H9 (cell line): ENCODE data around the gene TSC22D3. TPM values are rescaled to one million over a fixed set of nuclear protein-coding genes. Genes with fewer than 3 reads are reported as not detected.

Experiments
- DNase-seq: peaks from one replicate; pipeline ENCODE4 v3.0.0-alpha.2; 2017
- H2AFZ ChIP-seq: one replicate; pipeline ENCODE4 v1.6.1; 2013; ENCODE audit warnings: mild to moderate bottlenecking, low read length, control low read depth, moderate library complexity
- H2AK5ac ChIP-seq: 2 replicates; pipeline ENCODE4 v1.6.1; 2013; ENCODE audit warnings: low read length, control low read depth, mixed read lengths; ENCODE audit not compliant: insufficient read length
- H2BK120ac ChIP-seq: one replicate; pipeline ENCODE4 v1.6.1; 2013; ENCODE audit warnings: low read depth, mild to moderate bottlenecking, low read length, control low read depth, inconsistent platforms; ENCODE audit not compliant: poor library complexity, severe bottlenecking
- H2BK12ac ChIP-seq: 2 replicates; pipeline ENCODE4 v1.6.1; 2013; ENCODE audit warnings: low read length, control low read depth, mixed read lengths, low read depth; ENCODE audit not compliant: insufficient read length
- H2BK15ac ChIP-seq: 2 replicates; pipeline ENCODE4 v1.6.1; 2013; ENCODE audit warnings: low read depth, low read length, control low read depth
- H2BK20ac ChIP-seq: one replicate; pipeline ENCODE4 v1.6.1; 2013; ENCODE audit warnings: low read depth, mild to moderate bottlenecking, low read length, control low read depth, inconsistent platforms; ENCODE audit not compliant: poor library complexity, severe bottlenecking
- H2BK5ac ChIP-seq: 2 replicates; pipeline ENCODE4 v1.6.1; 2013; ENCODE audit warnings: low read length, control low read depth, mixed read lengths; ENCODE audit not compliant: insufficient read length
- H3K14ac ChIP-seq: 2 replicates; pipeline ENCODE4 v1.6.1; 2013; ENCODE audit warnings: low read length, control low read depth; ENCODE audit not compliant: insufficient read depth
- H3K18ac ChIP-seq: 2 replicates; pipeline ENCODE4 v1.6.1; 2013; ENCODE audit warnings: low read depth, mild to moderate bottlenecking, mixed read lengths, low read length, control low read depth; ENCODE audit not compliant: insufficient read length
- H3K23ac ChIP-seq: 2 replicates; pipeline ENCODE4 v1.6.1; 2013; ENCODE audit warnings: low read length, control low read depth, mixed read lengths, low read depth; ENCODE audit not compliant: insufficient read length
- H3K23me2 ChIP-seq: 2 replicates; pipeline ENCODE4 v1.6.1; 2013; ENCODE audit warnings: low read depth, mild to moderate bottlenecking, mixed read lengths, low read length, control low read depth; ENCODE audit not compliant: insufficient read length, poor library complexity, severe bottlenecking
- H3K27ac ChIP-seq: 2 replicates; pipeline ENCODE4 v1.5.1; 2013; ENCODE audit warnings: low read length, control low read depth, mixed read lengths, low read depth; ENCODE audit not compliant: insufficient read length
- H3K27me3 ChIP-seq: 2 replicates; pipeline ENCODE4 v1.6.1; 2013; ENCODE audit warnings: low read length, control low read depth, inconsistent platforms; ENCODE audit not compliant: insufficient read depth
- H3K4ac ChIP-seq: 2 replicates; pipeline ENCODE4 v1.6.1; 2013; ENCODE audit warnings: low read depth, mild to moderate bottlenecking, control low read depth, inconsistent platforms, low read length, moderate library complexity
- H3K4me1 ChIP-seq: 2 replicates; pipeline ENCODE4 v1.6.1; 2013; ENCODE audit warnings: low read length, control low read depth, inconsistent platforms; ENCODE audit not compliant: insufficient read depth
- H3K4me2 ChIP-seq: 2 replicates; pipeline ENCODE4 v1.6.1; 2013; ENCODE audit warnings: low read length, control low read depth, mixed read lengths; ENCODE audit not compliant: insufficient read length, insufficient read depth
- H3K56ac ChIP-seq: 2 replicates; pipeline ENCODE4 v1.6.1; 2013; ENCODE audit warnings: low read depth, mild to moderate bottlenecking, mixed read lengths, low read length, control low read depth; ENCODE audit not compliant: insufficient read length
- H3K79me1 ChIP-seq: 2 replicates; pipeline ENCODE4 v1.6.1; 2013; ENCODE audit warnings: low read depth, mild to moderate bottlenecking, moderate library complexity, low read length, control low read depth, inconsistent platforms; ENCODE audit not compliant: insufficient read depth, poor library complexity, severe bottlenecking
- H3K79me2 ChIP-seq: 2 replicates; pipeline ENCODE4 v1.6.1; 2013; ENCODE audit warnings: low read length, control low read depth, inconsistent platforms; ENCODE audit not compliant: insufficient read depth
- H3K9ac ChIP-seq: 2 replicates; pipeline ENCODE4 v1.6.1; 2013; ENCODE audit warnings: low read length, control low read depth, mixed read lengths; ENCODE audit not compliant: insufficient read length; ENCODE audit errors: extremely low read depth
- H3K9me3 ChIP-seq: one replicate; pipeline ENCODE4 v1.6.1; 2013; ENCODE audit warnings: low read depth, low read length, inconsistent platforms; ENCODE audit not compliant: control insufficient read depth
- H3T11ph ChIP-seq: one replicate; pipeline ENCODE4 v1.6.1; 2013; ENCODE audit warnings: mild to moderate bottlenecking, low read length, control low read depth, inconsistent platforms
- H4K20me1 ChIP-seq: one replicate; pipeline ENCODE4 v1.6.1; 2013; ENCODE audit not compliant: control insufficient read depth, insufficient read length, insufficient read depth
- H4K5ac ChIP-seq: 2 replicates; pipeline ENCODE4 v1.6.1; 2013; ENCODE audit warnings: low read depth, mild to moderate bottlenecking, mixed read lengths, low read length, control low read depth; ENCODE audit not compliant: insufficient read length
- H4K8ac ChIP-seq: replicated peaks from 2 replicates; pipeline ENCODE4 v1.6.1; 2013; ENCODE audit warnings: low read length, control low read depth, mixed read lengths, low read depth; ENCODE audit not compliant: insufficient read length
- H4K91ac ChIP-seq: 2 replicates; pipeline ENCODE4 v1.6.1; 2013; ENCODE audit warnings: low read depth, mild to moderate bottlenecking, moderate library complexity, mixed read lengths, low read length, control low read depth; ENCODE audit not compliant: insufficient read length
- H3K27ac Mint-ChIP-seq, 3 experiments: 2 replicates in 2 of 3; 3 replicates in 1 of 3; pipeline ENCODE4 v1.8.0; 2020 to 2021; ENCODE audit warnings: mixed read lengths in 3 of 3, mild to moderate bottlenecking in 1 of 3, moderate library complexity in 1 of 3
- H3K27me3 Mint-ChIP-seq: 2 replicates; pipeline ENCODE4 v1.8.0; 2021; ENCODE audit warnings: low read depth, mild to moderate bottlenecking, moderate library complexity, mixed read lengths
- H3K36me3 Mint-ChIP-seq, 3 experiments: 2 replicates in 2 of 3; 3 replicates in 1 of 3; pipeline ENCODE4 v1.8.0; 2020 to 2021; ENCODE audit warnings: low read depth in 3 of 3, mixed read lengths in 3 of 3; ENCODE audit not compliant: insufficient read depth in 1 of 3
- H3K4me1 Mint-ChIP-seq, 2 experiments: 2 replicates each; pipeline ENCODE4 v1.8.0; 2020; ENCODE audit warnings: mixed read lengths in 2 of 2
- H3K4me3 Mint-ChIP-seq, 2 experiments: 2 replicates in 1 of 2; 3 replicates in 1 of 2; pipeline ENCODE4 v1.8.0; 2020 to 2021; ENCODE audit warnings: mild to moderate bottlenecking in 2 of 2, mixed read lengths in 2 of 2, moderate library complexity in 1 of 2
- H3K9me3 Mint-ChIP-seq, 2 experiments: 2 replicates in 1 of 2; 3 replicates in 1 of 2; pipeline ENCODE4 v1.8.0; 2020; ENCODE audit warnings: mild to moderate bottlenecking in 2 of 2, mixed read lengths in 2 of 2, moderate library complexity in 1 of 2
- WGBS: extraction: QIAGEN DNeasy Blood & Tissue Kit; methylation state at CpG from one replicate; pipeline ENCODE4 v1.1.7; 2013; ENCODE audit warnings: missing lambda C conversion rate, low lambda C conversion rate, mixed read lengths; ENCODE audit not compliant: insufficient read length; ENCODE audit errors: extremely low coverage; 5-methylcytosine and 5-hydroxymethylcytosine counted together
- total RNA-seq: library from RNA; stranded (reverse); gene quantifications from 2 replicates; pipeline ENCODE4 v1.2.1, GENCODE V29; 2021
- TF ChIP-seq, protein P1 (sequence below): fragments of 200-600 bp; sonication (generic); conservative IDR thresholded peaks from 3 replicates; pipeline ENCODE4 v1.8.0; 2021; ENCODE audit warnings: antibody characterized with exemption, mild to moderate bottlenecking

TSC22D3 gene
- total RNA-seq, 1 experiment from 2014 or later = 10.5 TPM

DNA sequence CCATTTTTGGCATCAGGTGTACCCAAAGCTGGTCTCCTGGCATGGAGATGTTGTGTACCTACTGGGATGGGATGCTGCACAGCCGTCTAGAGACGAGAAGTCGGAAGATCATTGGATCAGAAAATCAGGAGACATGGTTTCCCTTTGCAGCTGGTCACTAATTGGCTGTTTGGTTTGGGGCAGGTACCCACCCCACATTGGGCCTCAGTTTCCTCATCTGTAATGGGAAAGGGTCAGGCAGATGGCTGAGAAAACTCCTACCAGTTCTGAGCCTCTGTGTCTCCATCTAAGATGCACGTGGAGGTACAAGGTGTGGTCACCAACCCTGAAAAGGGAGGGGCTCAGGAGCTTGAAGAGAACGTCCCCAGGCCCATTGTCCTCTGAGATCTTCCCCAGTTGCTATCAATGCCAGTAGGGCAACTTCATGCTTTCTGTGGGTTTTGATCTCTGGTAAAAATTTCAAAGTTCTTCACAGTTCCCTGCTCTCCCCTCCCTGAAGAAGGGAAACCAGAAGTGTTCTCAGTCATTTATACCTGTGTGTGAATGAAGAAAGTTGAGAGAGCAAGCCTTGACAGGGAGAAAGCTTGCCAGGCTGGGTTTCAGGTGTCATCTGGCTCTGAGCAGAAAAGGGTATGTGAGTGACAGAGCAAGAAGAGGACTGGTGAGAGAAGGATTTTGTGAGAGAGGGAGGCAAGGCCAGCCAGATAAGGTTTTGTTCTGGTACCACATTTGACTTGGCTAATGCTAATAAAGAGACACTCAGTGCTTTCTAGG, 15.1 kb downstream of the TSC22D3 start:
- Histone ChIP-seq H3K79me2 (no peaks in the 10 kb centered on the region), H2BK5ac (no peak overlapping the region), H3K79me1 (no peaks in the 10 kb centered on the region), H3K4me2 (no peak overlapping the region), H3K4ac (no peak overlapping the region), H2BK120ac (no peak overlapping the region), H3T11ph (no peak overlapping the region), H2BK20ac (no peak overlapping the region), H3K27me3 (no peaks in the 10 kb centered on the region; the same call in 1 of the 2 replicates), H4K5ac (no peak overlapping the region), H3K4me1 (no peaks in the 10 kb centered on the region), H3K27ac (no peak overlapping the region), H2BK12ac (no peak overlapping the region), H3K56ac (no peak overlapping the region), H4K20me1 (no peaks in the 10 kb centered on the region), H2AK5ac (no peak overlapping the region), H3K9me3 (no peaks in the 10 kb centered on the region), H4K91ac (no peak overlapping the region), H3K23me2 (no peaks in the 10 kb centered on the region), H4K8ac (no peak overlapping the region), H2BK15ac (no peak overlapping the region), H2AFZ (no peak overlapping the region), H3K14ac (no peak overlapping the region), H3K23ac (no peak overlapping the region), H3K9ac (no peak overlapping the region), H3K18ac (no peak overlapping the region)
- Mint-ChIP-seq H3K4me1 (peaks cover 3 to 12% of the 10 kb centered on the region in 2 experiments; a peak in 2 of 4 replicates), H3K27me3 (peaks cover 10% of the 10 kb centered on the region), H3K4me3 (no peak overlapping the region), H3K27ac (no peak overlapping the region; a peak in 1 of 7 replicates), H3K9me3 (peaks cover 0 to 41% of the 10 kb centered on the region in 2 experiments; a peak in 2 of 5 replicates), H3K36me3 (no peaks in the 10 kb centered on the region)
- DNase-seq = no peak
- TF ChIP-seq, protein P1, sequence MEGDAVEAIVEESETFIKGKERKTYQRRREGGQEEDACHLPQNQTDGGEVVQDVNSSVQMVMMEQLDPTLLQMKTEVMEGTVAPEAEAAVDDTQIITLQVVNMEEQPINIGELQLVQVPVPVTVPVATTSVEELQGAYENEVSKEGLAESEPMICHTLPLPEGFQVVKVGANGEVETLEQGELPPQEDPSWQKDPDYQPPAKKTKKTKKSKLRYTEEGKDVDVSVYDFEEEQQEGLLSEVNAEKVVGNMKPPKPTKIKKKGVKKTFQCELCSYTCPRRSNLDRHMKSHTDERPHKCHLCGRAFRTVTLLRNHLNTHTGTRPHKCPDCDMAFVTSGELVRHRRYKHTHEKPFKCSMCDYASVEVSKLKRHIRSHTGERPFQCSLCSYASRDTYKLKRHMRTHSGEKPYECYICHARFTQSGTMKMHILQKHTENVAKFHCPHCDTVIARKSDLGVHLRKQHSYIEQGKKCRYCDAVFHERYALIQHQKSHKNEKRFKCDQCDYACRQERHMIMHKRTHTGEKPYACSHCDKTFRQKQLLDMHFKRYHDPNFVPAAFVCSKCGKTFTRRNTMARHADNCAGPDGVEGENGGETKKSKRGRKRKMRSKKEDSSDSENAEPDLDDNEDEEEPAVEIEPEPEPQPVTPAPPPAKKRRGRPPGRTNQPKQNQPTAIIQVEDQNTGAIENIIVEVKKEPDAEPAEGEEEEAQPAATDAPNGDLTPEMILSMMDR = no peak
- WGBS = no CpG with 5 or more reads among the region's 5 CpGs
